ENCODE results near the gene KIF20A.

KIF20A gene

GRCh38 chr5:138157626-138158025 is 21.3 kb upstream of the KIF20A start:
- Histone ChIP-seq H3K36me3 (ENCODE audit: control insufficient read depth, low read depth, low read length) (peaks cover 59% of the 10 kb centered on the region), H3K27me3 (ENCODE audit: control insufficient read depth, insufficient read depth, low read length) (no peaks in the 10 kb centered on the region), H3K9ac (ENCODE audit: low read length) (no peak overlapping the region), H3K4me3 (ENCODE audit: low read length) (no peak overlapping the region), H3K9me3 (ENCODE audit: control insufficient read depth, low read depth, low read length) (no peaks in the 10 kb centered on the region), H3K4me1 (ENCODE audit: control insufficient read depth, low read depth, low read length) (no peaks in the 10 kb centered on the region), H3K27ac (ENCODE audit: low read length) (no peak overlapping the region)

GRCh38 chr5:138159666-138160065 is 19.2 kb upstream of the KIF20A start:
- H3K4me1 ChIP-seq (ENCODE audit: control insufficient read depth, low read depth, low read length): no peaks in the 10 kb centered on the region
- H3K27me3 ChIP-seq (ENCODE audit: control insufficient read depth, insufficient read depth, low read length): no peaks in the 10 kb centered on the region
- H3K4me3 ChIP-seq (ENCODE audit: low read length): no peak overlapping the region
- no peaks in the 10 kb centered on the region for H3K9me3 ChIP-seq (ENCODE audit: control insufficient read depth, low read depth, low read length)
- H3K36me3 ChIP-seq (ENCODE audit: control insufficient read depth, low read depth, low read length): peaks cover 80% of the 10 kb centered on the region
- H3K9ac ChIP-seq (ENCODE audit: low read length): no peak overlapping the region
- H3K27ac ChIP-seq (ENCODE audit: low read length): no peak overlapping the region

- Histone ChIP-seq H3K27me3 (ENCODE audit: control insufficient read depth, insufficient read depth, low read length) (no peaks in the 10 kb centered on the region), H3K9me3 (ENCODE audit: control insufficient read depth, low read depth, low read length) (no peaks in the 10 kb centered on the region), H3K4me1 (ENCODE audit: control insufficient read depth, low read depth, low read length) (no peaks in the 10 kb centered on the region), H3K27ac (ENCODE audit: low read length) (no peak overlapping the region), H3K9ac (ENCODE audit: low read length) (no peak overlapping the region), H3K4me3 (ENCODE audit: low read length) (no peak overlapping the region), H3K36me3 (ENCODE audit: control insufficient read depth, low read depth, low read length) (peaks cover 90% of the 10 kb centered on the region)
Measured at GRCh38 chr5:138160706-138161105, 18.2 kb upstream of the KIF20A start.

- Histone ChIP-seq H3K27ac (ENCODE audit: low read length) (no peak overlapping the region), H3K9ac (ENCODE audit: low read length) (no peak overlapping the region), H3K4me3 (ENCODE audit: low read length) (no peak overlapping the region), H3K36me3 (ENCODE audit: control insufficient read depth, low read depth, low read length) (peaks cover 97% of the 10 kb centered on the region), H3K9me3 (ENCODE audit: control insufficient read depth, low read depth, low read length) (no peaks in the 10 kb centered on the region), H3K27me3 (ENCODE audit: control insufficient read depth, insufficient read depth, low read length) (no peaks in the 10 kb centered on the region), H3K4me1 (ENCODE audit: control insufficient read depth, low read depth, low read length) (no peaks in the 10 kb centered on the region)
Measured at GRCh38 chr5:138163721-138164120, 15.2 kb upstream of the KIF20A start.

- no peak overlapping the region for H3K27ac ChIP-seq (ENCODE audit: low read length)
- H3K9me3 ChIP-seq (ENCODE audit: control insufficient read depth, low read depth, low read length): no peaks in the 10 kb centered on the region
- no peak overlapping the region for H3K9ac ChIP-seq (ENCODE audit: low read length)
- H3K36me3 ChIP-seq (ENCODE audit: control insufficient read depth, low read depth, low read length): peaks cover 88% of the 10 kb centered on the region
- no peak overlapping the region for H3K4me3 ChIP-seq (ENCODE audit: low read length)
- no peaks in the 10 kb centered on the region for H3K27me3 ChIP-seq (ENCODE audit: control insufficient read depth, insufficient read depth, low read length)
- H3K4me1 ChIP-seq (ENCODE audit: control insufficient read depth, low read depth, low read length): no peaks in the 10 kb centered on the region
Measured at GRCh38 chr5:138169124-138169523, 9.8 kb upstream of the KIF20A start.

GRCh38 chr5:138170299-138170698 is 8.6 kb upstream of the KIF20A start:
- Histone ChIP-seq H3K27me3 (ENCODE audit: control insufficient read depth, insufficient read depth, low read length) (no peaks in the 10 kb centered on the region), H3K9ac (ENCODE audit: low read length) (no peak overlapping the region), H3K9me3 (ENCODE audit: control insufficient read depth, low read depth, low read length) (no peaks in the 10 kb centered on the region), H3K4me1 (ENCODE audit: control insufficient read depth, low read depth, low read length) (no peaks in the 10 kb centered on the region), H3K4me3 (ENCODE audit: low read length) (no peak overlapping the region), H3K36me3 (ENCODE audit: control insufficient read depth, low read depth, low read length) (peaks cover 87% of the 10 kb centered on the region), H3K27ac (ENCODE audit: low read length) (no peak overlapping the region)

GRCh38 chr5:138177941-138178515 is 884 bp upstream of the KIF20A start:
- H3K4me1 ChIP-seq (ENCODE audit: control insufficient read depth, low read depth, low read length): peaks cover 4% of the 10 kb centered on the region
- no peaks in the 10 kb centered on the region for H3K27me3 ChIP-seq (ENCODE audit: control insufficient read depth, insufficient read depth, low read length)
- H3K9ac ChIP-seq (ENCODE audit: low read length): peak overlapping the region; percentile 94
- H3K36me3 ChIP-seq (ENCODE audit: control insufficient read depth, low read depth, low read length): peaks cover 44% of the 10 kb centered on the region
- peak overlapping the region; percentile 90 for H3K27ac ChIP-seq (ENCODE audit: low read length)
- H3K9me3 ChIP-seq (ENCODE audit: control insufficient read depth, low read depth, low read length): no peaks in the 10 kb centered on the region
- peak overlapping the region; percentile 98 for H3K4me3 ChIP-seq (ENCODE audit: low read length)

GRCh38 chr5:138179277-138179857 is 455 bp downstream of the KIF20A start:
- Histone ChIP-seq H3K27me3 (ENCODE audit: control insufficient read depth, insufficient read depth, low read length) (no peaks in the 10 kb centered on the region), H3K9me3 (ENCODE audit: control insufficient read depth, low read depth, low read length) (no peaks in the 10 kb centered on the region), H3K9ac (ENCODE audit: low read length) (peak overlapping the region; percentile 94), H3K27ac (ENCODE audit: low read length) (peak overlapping the region; percentile 78), H3K4me3 (ENCODE audit: low read length) (peak overlapping the region; percentile 98), H3K4me1 (ENCODE audit: control insufficient read depth, low read depth, low read length) (peaks cover 4% of the 10 kb centered on the region), H3K36me3 (ENCODE audit: control insufficient read depth, low read depth, low read length) (peaks cover 47% of the 10 kb centered on the region)

- no peak overlapping the region for H3K27ac ChIP-seq (ENCODE audit: low read length)
- H3K4me3 ChIP-seq (ENCODE audit: low read length): peak overlapping the region; percentile 98
- peaks cover 49% of the 10 kb centered on the region for H3K36me3 ChIP-seq (ENCODE audit: control insufficient read depth, low read depth, low read length)
Measured at GRCh38 chr5:138180183-138180782, 1.4 kb downstream of the KIF20A start.

GRCh38 chr5:138180841-138181240 is 1.9 kb downstream of the KIF20A start:
- Histone ChIP-seq H3K9ac (ENCODE audit: low read length) (no peak overlapping the region), H3K9me3 (ENCODE audit: control insufficient read depth, low read depth, low read length) (no peaks in the 10 kb centered on the region), H3K4me1 (ENCODE audit: control insufficient read depth, low read depth, low read length) (peaks cover 4% of the 10 kb centered on the region), H3K36me3 (ENCODE audit: control insufficient read depth, low read depth, low read length) (peaks cover 51% of the 10 kb centered on the region), H3K27ac (ENCODE audit: low read length) (no peak overlapping the region), H3K4me3 (ENCODE audit: low read length) (no peak overlapping the region), H3K27me3 (ENCODE audit: control insufficient read depth, insufficient read depth, low read length) (no peaks in the 10 kb centered on the region)

More at GRCh38 chr5:138180183-138180782, 1.4 kb downstream of the KIF20A start:
- Histone ChIP-seq H3K27me3 (ENCODE audit: control insufficient read depth, insufficient read depth, low read length) (no peaks in the 10 kb centered on the region), H3K4me1 (ENCODE audit: control insufficient read depth, low read depth, low read length) (peaks cover 4% of the 10 kb centered on the region), H3K9me3 (ENCODE audit: control insufficient read depth, low read depth, low read length) (no peaks in the 10 kb centered on the region), H3K9ac (ENCODE audit: low read length) (peak overlapping the region; percentile 94)

- no peak overlapping the region for H3K27ac ChIP-seq (ENCODE audit: low read length)
- no peak overlapping the region for H3K9ac ChIP-seq (ENCODE audit: low read length)
- H3K9me3 ChIP-seq (ENCODE audit: control insufficient read depth, low read depth, low read length): no peaks in the 10 kb centered on the region
- peaks cover 68% of the 10 kb centered on the region for H3K36me3 ChIP-seq (ENCODE audit: control insufficient read depth, low read depth, low read length)
- H3K4me3 ChIP-seq (ENCODE audit: low read length): no peak overlapping the region
- H3K4me1 ChIP-seq (ENCODE audit: control insufficient read depth, low read depth, low read length): peaks cover 4% of the 10 kb centered on the region
- H3K27me3 ChIP-seq (ENCODE audit: control insufficient read depth, insufficient read depth, low read length): no peaks in the 10 kb centered on the region
Measured at GRCh38 chr5:138182808-138183207, 3.9 kb downstream of the KIF20A start.

GRCh38 chr5:138186002-138186447 is 7.1 kb downstream of the KIF20A start:
- Histone ChIP-seq H3K9ac (ENCODE audit: low read length) (no peak overlapping the region), H3K4me3 (ENCODE audit: low read length) (no peak overlapping the region), H3K9me3 (ENCODE audit: control insufficient read depth, low read depth, low read length) (no peaks in the 10 kb centered on the region), H3K36me3 (ENCODE audit: control insufficient read depth, low read depth, low read length) (peaks cover 92% of the 10 kb centered on the region), H3K27me3 (ENCODE audit: control insufficient read depth, insufficient read depth, low read length) (no peaks in the 10 kb centered on the region), H3K4me1 (ENCODE audit: control insufficient read depth, low read depth, low read length) (no peaks in the 10 kb centered on the region), H3K27ac (ENCODE audit: low read length) (no peak overlapping the region)
